ENCODE results near the gene TMA7B. TPM values are rescaled to one million over a fixed set of nuclear protein-coding genes. Genes with fewer than 3 reads are reported as not detected.

Gene TMA7B
- total RNA-seq, 1 donor from 2014 or later: not detected

DNA sequence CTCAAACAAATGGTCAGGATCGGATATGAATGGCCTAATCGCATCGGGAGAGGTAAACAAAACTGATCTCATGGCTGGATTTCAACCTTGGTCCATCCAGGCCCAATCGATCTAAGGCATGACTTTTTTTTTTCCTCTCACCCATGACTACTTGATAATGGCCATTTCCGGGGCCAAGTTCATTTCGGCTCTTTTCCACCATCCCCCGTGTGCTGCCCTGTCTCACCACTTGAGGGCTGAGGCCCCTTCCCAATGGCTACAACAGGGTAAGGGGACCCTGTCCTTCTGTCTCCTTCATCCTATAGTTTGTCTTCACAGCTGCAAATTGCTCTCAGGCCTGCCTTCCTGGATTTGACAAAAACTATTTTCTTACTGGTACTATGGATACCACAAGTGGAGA, 32.7 kb upstream of the TMA7B start:
- no peaks in the 10 kb centered on the region for H3K9me3 ChIP-seq (replicated peaks)
- H3K4me3 ChIP-seq: no peak overlapping the region
- no peak for DNase-seq
- TF ChIP-seq, protein P1, sequence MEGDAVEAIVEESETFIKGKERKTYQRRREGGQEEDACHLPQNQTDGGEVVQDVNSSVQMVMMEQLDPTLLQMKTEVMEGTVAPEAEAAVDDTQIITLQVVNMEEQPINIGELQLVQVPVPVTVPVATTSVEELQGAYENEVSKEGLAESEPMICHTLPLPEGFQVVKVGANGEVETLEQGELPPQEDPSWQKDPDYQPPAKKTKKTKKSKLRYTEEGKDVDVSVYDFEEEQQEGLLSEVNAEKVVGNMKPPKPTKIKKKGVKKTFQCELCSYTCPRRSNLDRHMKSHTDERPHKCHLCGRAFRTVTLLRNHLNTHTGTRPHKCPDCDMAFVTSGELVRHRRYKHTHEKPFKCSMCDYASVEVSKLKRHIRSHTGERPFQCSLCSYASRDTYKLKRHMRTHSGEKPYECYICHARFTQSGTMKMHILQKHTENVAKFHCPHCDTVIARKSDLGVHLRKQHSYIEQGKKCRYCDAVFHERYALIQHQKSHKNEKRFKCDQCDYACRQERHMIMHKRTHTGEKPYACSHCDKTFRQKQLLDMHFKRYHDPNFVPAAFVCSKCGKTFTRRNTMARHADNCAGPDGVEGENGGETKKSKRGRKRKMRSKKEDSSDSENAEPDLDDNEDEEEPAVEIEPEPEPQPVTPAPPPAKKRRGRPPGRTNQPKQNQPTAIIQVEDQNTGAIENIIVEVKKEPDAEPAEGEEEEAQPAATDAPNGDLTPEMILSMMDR (IDR thresholded peaks at IDR 0.05; ENCODE audit: borderline replicate concordance): no peak
- H3K27me3 ChIP-seq (ENCODE audit: low read depth): peaks cover 100% of the 10 kb centered on the region
- H3K27ac ChIP-seq (replicated peaks): no peak overlapping the region
- H3K36me3 ChIP-seq: no peaks in the 10 kb centered on the region
- intact Hi-C loops (cut with micrococcal nuclease): no loop called here
- no peaks in the 10 kb centered on the region for H3K4me1 ChIP-seq

DNA sequence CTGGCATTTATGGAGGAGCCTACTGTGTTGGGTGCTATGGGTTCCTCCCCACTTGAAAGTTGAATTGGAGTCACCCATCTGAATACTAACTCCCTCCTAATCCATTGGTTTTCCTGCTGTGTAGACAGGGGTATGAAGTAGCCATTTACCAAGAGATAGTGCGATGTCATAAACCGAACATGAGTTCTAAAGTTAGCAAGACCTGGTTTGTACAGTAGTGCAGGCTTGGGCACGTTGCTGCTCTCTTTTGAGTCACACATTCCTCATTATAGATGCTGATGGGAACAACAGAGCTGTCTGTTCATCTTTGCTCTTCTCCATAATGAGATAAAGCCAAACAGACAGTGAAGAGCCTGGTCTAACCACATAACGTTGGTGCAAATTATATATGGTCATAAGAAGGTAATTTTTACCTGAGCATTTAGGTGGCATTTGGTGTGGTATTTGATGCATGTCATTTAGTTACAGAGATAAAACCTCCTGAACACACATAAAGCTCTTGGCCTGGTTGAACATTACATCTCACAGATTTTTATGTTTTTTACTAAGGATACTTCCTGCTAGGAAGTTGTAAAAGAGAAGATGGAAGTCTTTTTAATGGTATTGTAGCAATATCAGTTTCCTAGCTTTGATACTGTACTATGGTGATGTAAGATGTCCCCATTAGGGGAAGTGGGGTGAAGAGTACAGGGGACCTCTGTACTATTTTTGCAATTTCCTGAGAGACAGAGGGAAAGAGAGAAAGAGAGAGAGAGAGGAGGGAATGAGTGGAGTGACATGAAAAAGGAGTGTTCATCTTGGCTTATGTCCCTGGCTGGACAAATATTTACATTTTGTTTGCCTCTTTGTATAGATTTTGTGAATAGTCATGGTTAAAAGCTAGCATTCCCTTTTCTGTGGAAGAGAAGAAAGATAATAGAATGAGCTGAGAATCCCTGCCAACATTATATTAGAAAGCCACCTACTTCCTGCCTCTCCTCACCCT, 31.4 kb upstream of the TMA7B start:
- Histone ChIP-seq H3K36me3 (no peaks in the 10 kb centered on the region), H3K4me1 (no peaks in the 10 kb centered on the region), H3K27ac (replicated peaks) (no peak overlapping the region), H3K9me3 (replicated peaks) (no peaks in the 10 kb centered on the region), H3K27me3 (ENCODE audit: low read depth) (peaks cover 94% of the 10 kb centered on the region), H3K4me3 (no peak overlapping the region)
- no peak for DNase-seq
- intact Hi-C loops (cut with micrococcal nuclease): no loop called here
- TF ChIP-seq, protein P1 (IDR thresholded peaks at IDR 0.05; ENCODE audit: borderline replicate concordance): no peak

DNA sequence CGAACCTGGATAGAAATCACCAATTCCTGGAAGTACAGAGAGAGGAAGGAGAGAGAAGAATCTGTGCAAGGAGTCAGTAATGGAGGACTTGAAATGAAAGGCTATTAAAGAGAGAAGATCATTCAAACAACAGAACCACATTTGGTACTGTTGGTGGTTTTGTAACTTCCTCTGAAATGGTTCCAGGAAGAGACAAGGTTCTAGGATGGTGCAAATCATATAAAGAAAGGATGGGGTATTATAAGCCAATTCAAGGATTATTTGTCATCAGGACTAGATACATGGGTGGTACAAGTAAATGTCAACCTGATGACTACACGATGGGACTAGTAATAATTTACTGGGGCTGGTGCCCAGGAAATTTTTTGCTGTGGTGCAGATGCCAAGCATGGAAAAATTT, 28.9 kb upstream of the TMA7B start:
- Histone ChIP-seq H3K9me3 (replicated peaks) (no peaks in the 10 kb centered on the region), H3K27ac (replicated peaks) (no peak overlapping the region), H3K4me1 (no peaks in the 10 kb centered on the region), H3K36me3 (no peaks in the 10 kb centered on the region), H3K4me3 (no peak overlapping the region), H3K27me3 (ENCODE audit: low read depth) (peaks cover 86% of the 10 kb centered on the region)
- no peak for DNase-seq
- TF ChIP-seq, protein P1 (IDR thresholded peaks at IDR 0.05; ENCODE audit: borderline replicate concordance): no peak
- intact Hi-C loops (cut with micrococcal nuclease): no loop called here

DNA sequence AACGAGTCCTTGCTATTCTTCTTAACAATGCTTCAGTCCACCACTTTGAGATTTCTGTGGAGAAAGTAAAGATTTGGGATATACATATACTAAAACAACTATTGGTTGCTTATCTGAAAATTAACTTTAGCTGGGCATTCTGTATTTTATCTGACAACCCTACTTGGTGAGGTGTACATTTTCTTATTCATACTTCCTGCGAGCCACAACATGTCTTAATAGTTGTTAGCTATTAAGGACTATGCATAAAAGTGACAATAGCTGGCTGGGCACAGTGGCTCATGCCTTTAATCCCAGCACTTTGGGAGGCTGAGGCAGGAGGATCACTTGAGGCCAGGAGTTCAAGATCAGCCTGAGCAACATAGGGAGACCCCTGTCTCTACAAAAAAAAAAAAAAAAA, 28.0 kb upstream of the TMA7B start:
- TF ChIP-seq, protein P1 (IDR thresholded peaks at IDR 0.05; ENCODE audit: borderline replicate concordance): no peak
- no peaks in the 10 kb centered on the region for H3K9me3 ChIP-seq (replicated peaks)
- peaks cover 77% of the 10 kb centered on the region for H3K27me3 ChIP-seq (ENCODE audit: low read depth)
- no peak overlapping the region for H3K4me3 ChIP-seq
- no peak overlapping the region for H3K27ac ChIP-seq (replicated peaks)
- no peaks in the 10 kb centered on the region for H3K4me1 ChIP-seq
- intact Hi-C loops (cut with micrococcal nuclease): no loop called here
- H3K36me3 ChIP-seq: no peaks in the 10 kb centered on the region
- no peak for DNase-seq

DNA sequence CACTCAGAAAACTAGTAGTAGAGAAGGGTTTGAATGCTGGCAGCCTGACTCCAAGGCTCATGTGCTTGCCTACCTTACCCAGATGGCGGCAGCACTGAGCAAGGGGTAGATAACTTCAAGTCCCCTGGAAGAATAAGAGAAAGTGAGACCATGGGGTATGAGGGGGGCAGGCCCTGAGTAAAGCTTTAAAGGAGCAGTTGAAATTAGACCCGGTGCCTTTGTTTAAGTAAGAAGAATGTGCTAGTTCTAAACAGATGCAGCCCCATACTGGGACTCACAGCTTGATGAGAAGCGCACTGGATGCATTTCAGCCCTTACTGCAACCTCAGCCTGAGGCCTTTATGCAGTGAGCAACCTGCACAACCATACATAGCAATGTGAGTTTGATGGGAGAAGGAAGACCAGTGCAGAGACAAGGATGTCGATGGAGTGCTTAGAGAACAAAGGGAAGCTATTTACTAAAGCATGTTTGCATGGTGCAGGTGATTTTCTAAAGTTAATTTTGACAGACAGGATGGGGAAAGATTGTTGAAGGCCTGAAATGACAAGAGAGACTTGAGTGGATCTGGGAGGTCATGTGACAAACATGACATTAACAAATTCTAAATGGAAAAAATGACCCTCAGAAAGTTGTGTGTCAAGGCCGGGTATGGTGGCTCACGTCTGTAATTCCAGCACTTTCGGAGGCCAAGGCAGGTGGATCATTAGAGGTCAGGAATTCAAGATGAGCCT, 27.1 kb upstream of the TMA7B start:
- DNase-seq: no peak
- intact Hi-C loops (cut with micrococcal nuclease): no loop called here
- TF ChIP-seq, protein P1 (IDR thresholded peaks at IDR 0.05; ENCODE audit: borderline replicate concordance): peak; percentile 68
- Histone ChIP-seq H3K27me3 (ENCODE audit: low read depth) (peaks cover 68% of the 10 kb centered on the region), H3K27ac (replicated peaks) (no peak overlapping the region), H3K36me3 (no peaks in the 10 kb centered on the region), H3K9me3 (replicated peaks) (no peaks in the 10 kb centered on the region), H3K4me3 (no peak overlapping the region), H3K4me1 (no peaks in the 10 kb centered on the region)
